Ammon's horn (tissue), 1 donor: ENCODE measurements around the gene TPPP.

Experiments used
- DNase-seq: peaks from one replicate; pipeline ENCODE4 v3.0.0-alpha.2; 2016; ENCODE audit warnings: low spot score

The TPPP gene

GRCh38 chr5:665541-665955, 27.6 kb downstream of the TPPP start:
- DNase-seq = no peak

DNA sequence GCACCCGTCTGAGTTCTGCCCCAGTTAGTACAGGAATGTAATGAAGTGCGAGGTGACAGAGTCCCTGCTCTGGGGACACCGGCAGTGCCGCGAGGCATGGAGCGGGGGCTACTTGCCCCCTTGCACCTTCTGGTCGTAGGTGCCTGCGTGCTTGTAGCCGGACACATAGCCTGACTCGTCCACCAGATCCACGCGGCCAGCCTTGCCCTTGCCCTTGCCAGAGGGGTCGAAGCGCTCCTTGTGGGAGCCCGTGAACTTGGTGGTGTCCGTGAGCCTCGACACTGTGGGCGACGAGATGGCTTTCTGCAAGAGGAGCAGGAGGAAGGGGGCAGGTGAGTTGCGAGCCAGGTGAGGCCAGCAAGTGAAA, 28.2 kb downstream of the TPPP start:
- DNase-seq = no peak

DNA sequence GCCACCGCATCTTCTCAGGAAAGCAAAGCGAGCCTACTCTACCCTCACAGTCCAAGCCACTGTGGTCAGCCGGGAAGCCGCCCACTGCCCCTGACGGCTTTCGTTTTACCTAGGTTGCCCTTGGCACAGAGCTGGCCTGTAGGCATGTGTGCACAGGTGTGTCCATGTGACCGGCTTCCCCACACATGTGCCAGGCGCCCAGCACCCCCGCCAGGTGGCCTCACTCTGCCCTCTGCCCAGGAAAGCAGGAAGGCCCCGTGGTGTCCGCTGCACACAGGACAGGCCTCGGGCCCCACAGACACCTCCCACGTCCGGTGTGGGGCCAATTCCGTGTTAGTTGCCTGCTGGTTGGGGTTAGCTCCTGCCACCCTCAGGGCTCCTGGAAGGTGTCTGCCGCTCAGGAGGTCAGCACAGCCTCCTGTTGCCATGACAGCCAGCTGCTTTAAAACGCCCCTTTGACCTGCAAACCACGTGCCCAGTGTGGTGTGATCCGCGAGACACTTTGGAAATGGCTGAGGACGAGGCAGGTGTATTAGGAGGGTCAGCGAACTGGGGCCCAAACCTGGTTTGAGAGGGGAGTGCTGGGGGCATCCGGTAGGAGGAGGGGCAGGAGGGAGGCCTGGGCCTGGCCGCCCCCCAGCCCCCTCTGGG, 28.7 kb downstream of the TPPP start:
- no peak for DNase-seq

DNA sequence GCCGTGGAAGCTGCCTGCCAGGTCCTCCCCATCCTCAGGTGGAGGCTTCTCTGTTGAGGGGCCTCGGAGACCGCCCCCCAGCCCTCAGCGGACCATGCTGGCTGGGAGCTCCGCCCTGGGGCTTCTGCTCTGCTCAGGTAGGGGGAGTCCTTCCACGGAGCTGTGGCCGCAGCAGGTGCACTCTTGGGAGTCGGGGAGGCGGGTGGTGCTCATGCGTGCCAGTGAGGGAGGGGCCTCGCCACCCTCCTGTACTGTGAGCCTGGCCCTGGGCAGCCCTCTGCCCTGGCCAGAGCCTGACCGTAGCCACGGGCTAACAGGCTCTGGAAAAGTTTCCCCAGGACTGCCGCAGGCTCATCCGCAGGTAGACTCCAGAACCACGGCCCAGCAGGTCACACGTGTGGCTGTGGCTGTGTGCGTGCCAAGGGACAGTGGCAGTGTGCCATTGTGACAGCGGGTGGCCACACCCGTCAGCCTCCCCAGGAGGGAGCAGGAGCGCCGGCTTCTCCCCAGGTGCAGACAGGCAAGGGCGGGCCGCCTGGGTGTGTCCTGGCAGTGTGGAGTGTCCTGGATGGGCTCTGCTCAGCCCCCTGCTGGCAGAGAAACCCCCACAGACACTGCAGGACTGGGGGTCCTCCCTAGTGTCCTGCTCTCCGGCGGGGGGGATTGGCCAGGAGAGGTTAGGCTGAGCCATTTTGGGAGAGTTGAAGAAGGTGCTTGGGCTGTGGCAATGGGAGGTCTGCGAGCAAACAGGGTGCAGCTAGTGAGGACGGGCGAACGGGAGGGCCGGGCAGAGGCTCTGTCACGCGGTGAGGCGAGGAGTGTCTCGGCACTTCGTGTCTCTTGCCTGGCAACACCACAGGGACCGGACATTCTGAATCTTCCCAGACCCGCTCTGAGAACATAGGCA, 29.5 kb downstream of the TPPP start:
- DNase-seq = no peak

DNA sequence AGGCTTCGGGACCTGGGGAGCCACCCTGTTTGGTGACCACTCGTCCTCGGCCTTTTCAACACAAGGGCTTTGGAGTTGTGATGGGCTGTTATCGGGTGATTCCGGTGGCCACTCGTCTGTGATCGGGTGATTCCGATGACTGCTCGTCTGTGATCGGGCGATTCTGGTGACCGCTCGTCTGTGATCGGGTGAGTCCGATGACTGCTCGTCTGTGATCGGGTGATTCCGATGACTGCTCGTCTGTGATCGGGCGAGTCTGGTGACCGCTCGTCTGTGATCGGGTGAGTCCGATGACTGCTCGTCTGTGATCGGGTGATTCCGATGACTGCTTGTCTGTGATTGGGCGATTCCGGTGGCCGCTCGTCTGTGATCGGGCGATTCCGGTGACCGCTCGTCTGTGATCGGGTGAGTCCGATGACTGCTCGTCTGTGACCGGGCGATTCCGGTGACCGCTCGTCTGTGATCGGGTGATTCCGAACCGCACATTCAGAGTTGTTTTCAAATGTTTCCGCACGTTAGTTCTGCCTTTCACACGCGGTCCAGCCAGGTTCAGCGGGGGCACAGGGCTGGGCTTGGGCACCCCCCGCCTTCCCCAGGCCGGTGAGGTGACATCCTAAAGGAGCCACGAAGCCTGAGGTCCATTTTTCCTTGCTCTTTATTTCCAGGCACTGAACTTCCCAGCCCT, 30.3 kb downstream of the TPPP start:
- DNase-seq = no peak

- no peak for DNase-seq
Measured at GRCh38 chr5:661891-662750, 31.0 kb downstream of the TPPP start.

DNA sequence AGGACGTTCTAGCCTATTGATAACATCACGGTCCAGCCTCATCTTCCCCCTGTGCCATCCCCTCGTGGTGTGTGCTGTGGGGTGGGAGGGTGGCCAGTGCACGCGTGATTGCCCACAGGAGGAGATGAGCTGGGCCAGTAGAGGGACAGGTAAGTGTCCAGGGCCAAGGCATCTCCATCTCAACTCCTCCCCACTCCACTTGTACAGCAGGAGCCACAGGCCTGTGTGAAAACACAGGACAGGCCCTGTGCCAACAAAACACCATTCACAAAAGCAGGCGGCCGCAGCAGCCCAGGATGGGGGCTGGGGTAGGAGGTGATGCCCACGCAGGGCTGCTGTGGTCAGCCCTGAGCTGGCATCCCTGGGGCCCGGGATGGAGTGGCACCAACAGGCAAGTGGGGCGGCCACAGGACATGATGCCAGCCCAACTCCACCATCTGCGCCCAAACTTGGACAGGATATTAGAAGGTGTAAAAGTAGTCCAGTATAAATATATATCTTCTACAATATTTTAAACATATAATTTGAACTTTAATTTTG, 32.6 kb downstream of the TPPP start:
- no peak for DNase-seq

- DNase-seq = no peak
Measured at GRCh38 chr5:659496-660263, 33.5 kb downstream of the TPPP start.

DNA sequence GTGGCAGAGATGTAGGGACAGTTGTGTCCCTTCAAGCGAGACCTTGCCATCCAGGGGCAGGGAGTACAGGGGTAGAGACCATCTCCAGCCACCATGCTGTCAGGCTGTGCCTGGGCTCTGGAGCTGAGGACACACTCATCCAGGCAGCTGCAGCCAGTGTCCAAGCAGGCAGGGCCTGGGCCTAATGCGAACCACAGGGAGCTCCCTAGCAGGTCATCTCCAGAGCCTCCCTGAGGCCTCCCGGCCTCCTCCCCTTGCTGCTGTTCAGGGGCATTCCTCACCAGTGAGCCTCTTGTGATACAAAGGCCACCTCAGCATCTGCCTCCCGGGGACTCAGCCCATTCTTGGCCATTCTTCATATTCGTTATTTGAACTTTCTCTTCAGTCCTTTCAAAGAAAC, 35.0 kb downstream of the TPPP start:
- no peak for DNase-seq

DNA sequence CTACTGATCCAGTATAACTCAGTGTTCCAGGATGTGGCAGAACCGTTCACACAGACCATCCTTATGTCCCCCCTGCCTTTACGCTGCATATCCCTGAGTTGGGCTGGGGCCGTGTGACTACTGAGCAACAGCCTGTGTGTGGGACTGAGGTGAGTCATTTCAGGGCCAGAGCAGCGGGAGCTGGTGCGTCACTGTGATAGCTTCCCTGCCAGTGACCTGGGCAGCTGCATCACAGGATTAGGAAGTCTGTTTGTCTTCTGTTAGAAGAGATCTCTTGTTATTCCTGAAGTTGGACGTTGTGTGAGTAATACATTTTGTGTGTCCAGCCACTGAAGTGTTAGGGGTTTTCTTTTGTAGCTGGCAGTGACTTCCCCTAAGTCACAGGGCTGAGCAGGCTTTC, 35.6 kb downstream of the TPPP start:
- no peak for DNase-seq

GRCh38 chr5:655406-655805, 37.7 kb downstream of the TPPP start:
- DNase-seq = no peak

DNA sequence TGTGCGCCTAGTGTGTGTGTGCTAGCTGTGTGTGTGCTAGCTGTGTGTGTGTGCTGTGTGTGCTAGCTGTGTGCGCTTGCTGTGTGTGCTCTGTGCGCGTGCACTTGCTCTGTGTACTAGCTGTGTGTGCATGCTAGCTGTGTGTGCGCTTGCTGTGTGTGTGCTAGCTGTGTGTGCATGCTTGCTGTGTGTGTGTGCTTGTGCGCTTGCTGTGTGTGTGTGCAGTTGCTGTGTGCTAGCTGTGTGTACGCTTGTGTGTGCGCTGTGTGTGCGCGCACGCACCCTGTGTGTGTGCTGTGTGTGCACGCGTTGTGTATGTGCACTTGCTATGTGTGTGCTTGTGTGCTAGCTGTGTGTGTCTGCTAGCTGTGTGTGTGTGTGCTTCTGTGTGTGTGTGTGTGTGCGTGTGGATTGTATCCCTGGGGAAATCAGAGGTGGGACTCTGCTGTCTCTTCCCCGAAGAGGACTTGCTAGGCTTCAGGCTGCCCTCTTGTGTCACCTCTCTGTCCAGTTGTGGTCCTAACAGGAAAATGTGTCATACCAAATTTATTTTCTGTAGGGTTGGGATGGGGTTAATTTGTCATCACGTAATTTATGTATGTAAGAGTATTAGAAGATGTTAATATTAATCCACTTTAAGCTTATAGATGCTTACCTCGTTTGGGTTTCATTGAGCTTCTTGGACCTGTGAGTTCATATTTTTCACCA, 38.9 kb downstream of the TPPP start:
- DNase-seq = no peak

DNA sequence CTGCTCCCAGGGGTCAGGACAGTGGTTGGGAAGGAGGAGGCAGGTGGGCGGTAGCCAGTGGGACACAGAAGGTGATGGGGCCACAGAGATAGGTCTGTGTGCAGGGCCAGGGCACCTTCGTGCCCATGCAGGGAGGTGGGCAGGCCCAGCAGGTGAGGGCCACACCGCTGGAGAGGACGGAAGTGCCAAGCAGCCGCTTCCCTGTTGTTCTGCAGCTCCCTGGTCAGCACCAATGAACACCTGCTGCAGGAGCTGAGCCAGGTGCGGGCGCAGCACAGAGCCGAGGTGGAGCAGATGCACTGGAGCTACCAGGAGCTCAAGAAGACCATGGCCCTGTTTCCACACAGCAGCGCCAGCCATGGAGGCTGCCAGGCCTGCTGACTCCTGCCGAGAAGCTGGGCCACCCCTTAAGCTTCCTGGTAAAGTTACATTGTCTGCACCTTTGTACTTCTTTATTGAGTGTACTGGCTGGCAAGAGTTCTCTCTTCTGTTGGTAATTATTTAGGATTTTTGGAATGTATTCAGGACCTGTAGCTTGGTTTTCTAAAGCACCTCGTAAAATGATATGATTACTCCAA, 40.3 kb downstream of the TPPP start:
- DNase-seq = no peak

DNA sequence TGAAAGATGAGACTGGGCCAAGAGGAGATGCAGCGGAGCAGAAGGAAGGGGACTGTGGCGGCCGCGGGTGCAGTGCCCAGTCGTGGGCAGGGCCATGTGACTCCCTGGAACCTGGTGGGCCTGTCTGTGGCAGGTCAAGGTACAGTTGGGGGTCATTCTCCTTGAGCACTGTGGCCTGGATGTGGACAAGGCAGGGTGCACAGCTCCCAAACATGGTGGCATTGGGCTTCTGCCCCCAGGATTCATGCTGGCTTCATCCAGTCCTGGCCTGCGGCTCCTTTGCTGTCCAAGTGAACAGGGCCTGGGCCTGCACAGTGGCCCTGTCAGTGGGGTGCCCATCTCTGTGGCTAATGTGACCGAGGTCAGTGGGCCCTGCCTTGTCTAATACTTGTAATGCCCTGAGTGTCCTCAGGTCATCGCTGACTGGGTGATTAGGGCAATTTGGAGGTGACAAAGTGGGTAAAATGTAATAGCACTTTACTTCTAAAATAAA, 41.1 kb downstream of the TPPP start:
- DNase-seq = no peak

DNA sequence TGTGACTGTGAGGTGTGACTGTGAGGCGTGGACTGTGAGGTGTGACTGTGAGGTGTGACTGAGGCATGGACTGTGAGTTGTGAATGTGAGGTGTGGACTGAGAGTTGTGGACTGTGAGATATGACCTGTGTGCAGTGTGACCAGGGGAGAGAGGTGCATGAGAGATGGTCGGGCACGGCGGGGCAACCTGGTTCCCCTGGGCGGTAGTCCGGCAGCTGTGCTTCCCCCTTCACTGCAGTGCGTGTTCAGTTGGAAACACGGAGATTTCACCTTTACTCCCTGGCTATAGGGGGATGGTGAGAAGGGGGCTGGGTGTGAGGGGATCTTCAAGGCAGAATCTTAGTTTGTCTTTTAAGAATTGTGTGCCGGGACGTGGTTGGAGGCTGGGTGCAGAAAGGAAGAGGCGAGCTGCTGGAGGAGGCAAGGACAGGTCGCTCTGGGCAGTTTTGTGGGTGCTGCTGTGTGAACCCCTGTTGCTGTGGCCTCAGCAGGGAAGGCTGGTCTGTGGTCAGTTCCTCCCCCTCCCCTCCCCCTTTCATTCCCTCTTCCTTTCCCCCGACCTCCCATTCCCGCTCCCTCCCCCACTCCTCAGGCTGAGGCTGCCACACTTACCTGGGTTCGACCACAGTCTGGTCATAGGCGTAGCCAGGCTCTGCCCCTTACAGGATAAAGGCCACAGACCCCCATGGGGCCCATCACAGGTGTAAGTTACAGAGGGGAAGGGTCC, 41.7 kb downstream of the TPPP start:
- DNase-seq = no peak

- no peak for DNase-seq
Measured at GRCh38 chr5:647727-648126, 45.4 kb downstream of the TPPP start.

GRCh38 chr5:647311-647710, 45.8 kb downstream of the TPPP start:
- no peak for DNase-seq

- DNase-seq = no peak
Measured at GRCh38 chr5:646396-647201, 46.6 kb downstream of the TPPP start.
